ENCODE data around the gene ILRUN.

DNA sequence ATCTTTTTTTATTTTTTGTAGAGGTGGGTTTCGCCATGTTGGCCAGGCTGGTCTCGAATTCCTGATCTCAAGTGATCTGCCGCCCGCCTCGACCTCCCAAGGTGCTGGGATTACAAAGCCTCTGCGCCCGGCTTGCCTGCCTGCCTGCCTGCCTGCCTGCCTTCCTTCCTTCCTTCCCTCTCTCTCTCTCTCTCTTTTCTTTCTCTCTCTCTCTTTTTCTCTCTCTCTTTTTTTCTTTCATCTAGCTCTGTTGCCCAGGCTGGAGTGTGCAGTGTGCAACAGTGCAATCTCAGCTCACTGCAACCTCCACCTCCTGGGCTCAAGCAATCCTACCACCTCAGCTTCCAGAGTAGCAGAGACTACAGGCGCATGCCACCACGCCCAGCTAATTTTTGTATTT, 4.6 kb upstream of the ILRUN start:
- TF ChIP-seq, protein P1, sequence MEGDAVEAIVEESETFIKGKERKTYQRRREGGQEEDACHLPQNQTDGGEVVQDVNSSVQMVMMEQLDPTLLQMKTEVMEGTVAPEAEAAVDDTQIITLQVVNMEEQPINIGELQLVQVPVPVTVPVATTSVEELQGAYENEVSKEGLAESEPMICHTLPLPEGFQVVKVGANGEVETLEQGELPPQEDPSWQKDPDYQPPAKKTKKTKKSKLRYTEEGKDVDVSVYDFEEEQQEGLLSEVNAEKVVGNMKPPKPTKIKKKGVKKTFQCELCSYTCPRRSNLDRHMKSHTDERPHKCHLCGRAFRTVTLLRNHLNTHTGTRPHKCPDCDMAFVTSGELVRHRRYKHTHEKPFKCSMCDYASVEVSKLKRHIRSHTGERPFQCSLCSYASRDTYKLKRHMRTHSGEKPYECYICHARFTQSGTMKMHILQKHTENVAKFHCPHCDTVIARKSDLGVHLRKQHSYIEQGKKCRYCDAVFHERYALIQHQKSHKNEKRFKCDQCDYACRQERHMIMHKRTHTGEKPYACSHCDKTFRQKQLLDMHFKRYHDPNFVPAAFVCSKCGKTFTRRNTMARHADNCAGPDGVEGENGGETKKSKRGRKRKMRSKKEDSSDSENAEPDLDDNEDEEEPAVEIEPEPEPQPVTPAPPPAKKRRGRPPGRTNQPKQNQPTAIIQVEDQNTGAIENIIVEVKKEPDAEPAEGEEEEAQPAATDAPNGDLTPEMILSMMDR (IDR thresholded peaks at IDR 0.05) = no peak
- no peak for TF ChIP-seq POLR2A (IDR thresholded peaks at IDR 0.05)

All from lower leg skin (tissue), 3 donors.